Suprapubic skin (tissue), 4 donors: ENCODE measurements around the gene KCNG3. TPM values are rescaled to one million over a fixed set of nuclear protein-coding genes. Genes with fewer than 3 reads are reported as not detected.

Experiments
- DNase-seq, 2 donors: peaks; one replicate each; pipeline ENCODE4 v3.0.0-alpha.2; 2019; ENCODE audit warnings: low spot score in 2 of 2
- H3K27ac ChIP-seq: fragments of 200-600 bp; sonication (generic); one replicate; pipeline ENCODE4 v1.5.1; 2019
- H3K27me3 ChIP-seq: fragments of 200-600 bp; sonication (generic); one replicate; pipeline ENCODE4 v1.5.1; 2019
- H3K36me3 ChIP-seq: fragments of 200-600 bp; sonication (generic); one replicate; pipeline ENCODE4 v1.5.1; 2019
- H3K4me1 ChIP-seq: fragments of 200-600 bp; sonication (generic); one replicate; pipeline ENCODE4 v1.5.1; 2019
- H3K4me3 ChIP-seq: fragments of 200-600 bp; sonication (generic); one replicate; pipeline ENCODE4 v1.5.1; 2019; ENCODE audit warnings: mild to moderate bottlenecking
- H3K9me3 ChIP-seq: fragments of 200-600 bp; sonication (generic); one replicate; pipeline ENCODE4 v1.5.1; 2019
- EP300 ChIP-seq: sonication (generic); formaldehyde crosslinking; IDR thresholded peaks from one replicate; pipeline ENCODE4 v1.6.1; 2017; ENCODE audit warnings: antibody characterized with exemption
- POLR2A ChIP-seq, 2 donors: fragments of 450-650 bp; IDR thresholded peaks; one replicate each; pipeline ENCODE4 v1.6.1; 2017; ENCODE audit warnings: antibody characterized with exemption in 2 of 2, mild to moderate bottlenecking in 2 of 2, moderate library complexity in 2 of 2
- POLR2AphosphoS5 ChIP-seq, 3 donors: sonication (generic); formaldehyde crosslinking; IDR thresholded peaks; one replicate each; pipeline ENCODE4 v1.6.1; 2017; ENCODE audit warnings: antibody characterized with exemption in 3 of 3
- WGBS: methylation state at CpG from one replicate; pipeline ENCODE4 v1.1.5; 2018; 5-methylcytosine and 5-hydroxymethylcytosine counted together
- total RNA-seq, 4 donors: library from RNA; depleted of rRNA; stranded (reverse); fragments of >200 nt; gene quantifications; one replicate each; pipeline ENCODE4 v1.1.0, GENCODE V29; 2016
- TF ChIP-seq, protein P1 (sequence below), 2 donors: fragments of 200-600 bp in 1 of 2; fragments of 450-650 bp in 1 of 2; sonication (generic) in 1 of 2; IDR thresholded peaks; one replicate each; pipeline ENCODE4 v1.5.1; 2016 to 2019; ENCODE audit warnings: antibody characterized with exemption in 2 of 2, mild to moderate bottlenecking in 1 of 2, moderate library complexity in 1 of 2

KCNG3 gene
- total RNA-seq, 4 donors from 2014 or later: 0.59 to 1.6 (median 1.1) TPM

DNA sequence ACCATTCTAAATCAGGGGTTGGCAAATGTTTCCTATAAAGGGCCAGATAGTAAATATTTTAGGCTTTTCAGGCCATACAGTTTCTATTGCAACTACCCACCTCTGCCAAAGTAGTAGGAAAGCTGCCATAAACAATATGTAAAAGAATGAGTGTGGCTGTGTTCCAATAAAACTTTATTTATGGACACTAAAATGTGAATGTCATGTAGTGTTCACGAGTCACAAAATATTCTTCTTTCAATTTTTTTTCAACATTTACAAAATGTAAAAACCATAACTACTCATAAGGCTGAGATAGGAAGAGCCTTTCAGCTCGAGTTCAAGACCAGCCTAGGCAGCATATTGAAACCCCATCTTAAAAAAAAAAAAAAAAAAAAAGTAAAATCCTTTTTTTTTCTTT lies 13.4 kb downstream of the KCNG3 start:
- Histone ChIP-seq H3K9me3 (no peaks in the 10 kb centered on the region), H3K4me1 (no peaks in the 10 kb centered on the region), H3K36me3 (no peaks in the 10 kb centered on the region), H3K27me3 (no peaks in the 10 kb centered on the region), H3K27ac (no peak overlapping the region), H3K4me3 (no peak overlapping the region)
- TF ChIP-seq POLR2A (IDR thresholded peaks at IDR 0.05): no peak
- TF ChIP-seq, protein P1, sequence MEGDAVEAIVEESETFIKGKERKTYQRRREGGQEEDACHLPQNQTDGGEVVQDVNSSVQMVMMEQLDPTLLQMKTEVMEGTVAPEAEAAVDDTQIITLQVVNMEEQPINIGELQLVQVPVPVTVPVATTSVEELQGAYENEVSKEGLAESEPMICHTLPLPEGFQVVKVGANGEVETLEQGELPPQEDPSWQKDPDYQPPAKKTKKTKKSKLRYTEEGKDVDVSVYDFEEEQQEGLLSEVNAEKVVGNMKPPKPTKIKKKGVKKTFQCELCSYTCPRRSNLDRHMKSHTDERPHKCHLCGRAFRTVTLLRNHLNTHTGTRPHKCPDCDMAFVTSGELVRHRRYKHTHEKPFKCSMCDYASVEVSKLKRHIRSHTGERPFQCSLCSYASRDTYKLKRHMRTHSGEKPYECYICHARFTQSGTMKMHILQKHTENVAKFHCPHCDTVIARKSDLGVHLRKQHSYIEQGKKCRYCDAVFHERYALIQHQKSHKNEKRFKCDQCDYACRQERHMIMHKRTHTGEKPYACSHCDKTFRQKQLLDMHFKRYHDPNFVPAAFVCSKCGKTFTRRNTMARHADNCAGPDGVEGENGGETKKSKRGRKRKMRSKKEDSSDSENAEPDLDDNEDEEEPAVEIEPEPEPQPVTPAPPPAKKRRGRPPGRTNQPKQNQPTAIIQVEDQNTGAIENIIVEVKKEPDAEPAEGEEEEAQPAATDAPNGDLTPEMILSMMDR (IDR thresholded peaks at IDR 0.05): no peak
- TF ChIP-seq EP300: no peak
- no peak for TF ChIP-seq POLR2AphosphoS5 (IDR thresholded peaks at IDR 0.05)
- 70% methylated on average over 2 of the region's 2 CpGs for WGBS
- DNase-seq: no peak

DNA sequence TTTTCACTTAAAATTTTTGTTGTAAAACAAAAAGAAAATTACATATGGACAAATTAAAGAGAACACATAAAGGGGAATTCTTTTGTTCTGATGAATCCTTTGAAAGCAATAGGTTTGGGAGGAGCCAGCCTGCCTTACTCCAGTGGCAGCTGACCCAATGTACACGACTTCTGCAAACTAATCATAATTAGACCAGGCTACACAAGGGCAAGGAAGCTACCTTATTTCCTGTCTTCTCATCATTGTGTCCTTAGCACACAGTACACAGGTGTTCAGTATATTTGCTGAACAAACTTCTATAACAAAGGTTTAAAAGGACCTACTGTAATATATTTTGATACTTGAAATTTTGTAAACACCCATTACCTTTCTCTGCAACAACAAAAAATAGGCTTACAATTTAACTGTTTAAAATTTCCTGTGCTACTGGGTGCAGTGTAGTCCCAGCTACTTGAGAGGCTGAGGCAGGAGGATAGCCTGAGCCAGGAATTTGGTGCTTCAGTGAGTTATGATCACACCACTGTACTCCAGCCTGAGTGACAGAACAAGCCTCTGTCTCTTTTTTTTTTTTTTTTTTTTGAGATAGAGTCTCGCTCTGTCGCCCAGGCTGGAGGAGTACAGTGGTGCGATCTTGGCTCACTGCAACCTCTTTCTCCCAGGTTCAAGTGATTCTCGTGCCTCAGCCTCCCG lies 18.9 kb downstream of the KCNG3 start:
- Histone ChIP-seq H3K27me3 (no peaks in the 10 kb centered on the region), H3K36me3 (no peaks in the 10 kb centered on the region), H3K4me1 (no peaks in the 10 kb centered on the region), H3K4me3 (no peak overlapping the region), H3K9me3 (no peaks in the 10 kb centered on the region), H3K27ac (no peak overlapping the region)
- TF ChIP-seq POLR2AphosphoS5 (IDR thresholded peaks at IDR 0.05): no peak
- no peak for TF ChIP-seq EP300
- TF ChIP-seq, protein P1 (IDR thresholded peaks at IDR 0.05): no peak
- no peak for TF ChIP-seq POLR2A (IDR thresholded peaks at IDR 0.05)
- 70% methylated on average over 6 of the region's 6 CpGs for WGBS
- DNase-seq: no peak

- no peak for DNase-seq
- Histone ChIP-seq H3K27ac (no peak overlapping the region), H3K27me3 (no peaks in the 10 kb centered on the region), H3K4me1 (no peaks in the 10 kb centered on the region), H3K36me3 (no peaks in the 10 kb centered on the region), H3K4me3 (no peak overlapping the region), H3K9me3 (no peaks in the 10 kb centered on the region)
- WGBS: 95% methylated on average over 4 of the region's 4 CpGs
- TF ChIP-seq, protein P1 (IDR thresholded peaks at IDR 0.05): no peak
- TF ChIP-seq POLR2A (IDR thresholded peaks at IDR 0.05): no peak
- no peak for TF ChIP-seq POLR2AphosphoS5 (IDR thresholded peaks at IDR 0.05)
- TF ChIP-seq EP300: no peak
These were observed 23.1 kb downstream of the KCNG3 start for GRCh38 chr2:42470706-42471105.

DNA sequence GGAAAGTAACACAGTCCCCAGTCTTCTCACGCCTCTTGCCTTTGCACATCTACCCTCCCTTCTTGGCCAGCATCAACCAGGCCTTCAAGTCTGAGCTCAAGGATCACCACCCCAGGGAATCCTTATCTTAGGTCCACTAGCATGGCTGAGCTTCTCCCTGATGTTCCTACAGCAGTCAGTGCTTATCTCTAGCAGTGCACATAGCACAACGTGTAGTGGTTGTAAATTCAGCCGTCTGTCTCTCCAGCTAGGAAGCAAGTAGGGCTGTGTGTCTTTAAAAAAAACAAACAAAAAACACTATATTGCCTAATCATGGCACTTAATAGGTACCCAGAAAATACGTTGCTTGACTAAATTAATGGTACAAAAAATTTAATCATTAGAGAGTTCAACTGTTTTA lies 29.2 kb downstream of the KCNG3 start:
- H3K4me1 ChIP-seq: no peaks in the 10 kb centered on the region
- no peak for TF ChIP-seq POLR2AphosphoS5 (IDR thresholded peaks at IDR 0.05)
- TF ChIP-seq, protein P1 (IDR thresholded peaks at IDR 0.05): no peak
- TF ChIP-seq EP300: no peak
- TF ChIP-seq POLR2A (IDR thresholded peaks at IDR 0.05): no peak
- no peak overlapping the region for H3K4me3 ChIP-seq
- no peaks in the 10 kb centered on the region for H3K9me3 ChIP-seq
- 69% methylated on average over 4 of the region's 4 CpGs for WGBS
- H3K36me3 ChIP-seq: no peaks in the 10 kb centered on the region
- no peak overlapping the region for H3K27ac ChIP-seq
- DNase-seq: no peak
- H3K27me3 ChIP-seq: no peaks in the 10 kb centered on the region

GRCh38 chr2:42463570-42463969 lies 30.2 kb downstream of the KCNG3 start:
- TF ChIP-seq, protein P1 (IDR thresholded peaks at IDR 0.05): no peak
- TF ChIP-seq POLR2A (IDR thresholded peaks at IDR 0.05): no peak
- Histone ChIP-seq H3K27ac (no peak overlapping the region), H3K4me1 (no peaks in the 10 kb centered on the region), H3K4me3 (no peak overlapping the region), H3K27me3 (no peaks in the 10 kb centered on the region), H3K9me3 (no peaks in the 10 kb centered on the region), H3K36me3 (no peaks in the 10 kb centered on the region)
- WGBS: 87% methylated on average over 6 of the region's 6 CpGs
- no peak for DNase-seq
